Measurements from ENCODE around the gene CDK5RAP1.

DNA sequence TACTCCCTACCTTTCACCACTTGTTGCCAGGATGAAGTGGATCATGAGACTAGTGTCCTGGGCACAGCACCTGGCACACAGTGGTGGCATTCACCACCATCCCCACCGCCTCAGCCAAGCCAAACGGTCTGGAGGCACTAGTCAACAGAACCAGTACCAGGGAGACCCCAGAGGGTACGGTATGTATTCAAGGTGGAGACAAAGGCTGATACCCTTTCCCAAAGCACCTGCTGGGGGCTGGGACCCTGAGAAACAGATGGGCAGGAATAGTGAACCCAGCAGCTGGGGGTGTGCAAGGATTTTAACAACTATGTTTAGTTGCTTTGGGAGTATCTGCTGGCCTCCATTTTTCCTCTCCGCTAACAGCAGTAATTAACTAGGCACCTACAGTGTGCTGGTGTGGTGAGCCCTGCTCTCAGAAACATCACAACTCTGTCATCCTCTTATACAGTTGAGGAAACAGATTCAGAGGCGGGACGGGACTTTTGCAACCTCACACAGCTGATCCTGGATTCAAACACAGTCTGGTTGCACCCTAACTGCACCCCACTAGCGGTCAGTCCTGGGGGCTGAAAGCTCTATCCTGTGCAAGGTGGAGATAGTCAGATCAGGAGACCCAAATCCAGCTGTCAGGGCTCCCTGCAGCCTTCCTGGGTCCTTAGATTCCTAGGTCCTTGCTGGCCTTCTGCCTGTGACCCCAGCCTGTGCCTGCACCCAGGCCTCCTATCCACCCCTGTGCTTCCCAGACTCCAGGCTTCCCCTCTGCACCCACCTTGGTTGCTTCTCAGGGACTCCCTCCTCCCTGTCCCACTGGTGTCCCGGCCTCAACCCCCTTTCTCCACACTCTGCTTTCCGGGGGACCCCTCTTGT, 41.1 kb upstream of the CDK5RAP1 start:
- TF ChIP-seq, protein P1, sequence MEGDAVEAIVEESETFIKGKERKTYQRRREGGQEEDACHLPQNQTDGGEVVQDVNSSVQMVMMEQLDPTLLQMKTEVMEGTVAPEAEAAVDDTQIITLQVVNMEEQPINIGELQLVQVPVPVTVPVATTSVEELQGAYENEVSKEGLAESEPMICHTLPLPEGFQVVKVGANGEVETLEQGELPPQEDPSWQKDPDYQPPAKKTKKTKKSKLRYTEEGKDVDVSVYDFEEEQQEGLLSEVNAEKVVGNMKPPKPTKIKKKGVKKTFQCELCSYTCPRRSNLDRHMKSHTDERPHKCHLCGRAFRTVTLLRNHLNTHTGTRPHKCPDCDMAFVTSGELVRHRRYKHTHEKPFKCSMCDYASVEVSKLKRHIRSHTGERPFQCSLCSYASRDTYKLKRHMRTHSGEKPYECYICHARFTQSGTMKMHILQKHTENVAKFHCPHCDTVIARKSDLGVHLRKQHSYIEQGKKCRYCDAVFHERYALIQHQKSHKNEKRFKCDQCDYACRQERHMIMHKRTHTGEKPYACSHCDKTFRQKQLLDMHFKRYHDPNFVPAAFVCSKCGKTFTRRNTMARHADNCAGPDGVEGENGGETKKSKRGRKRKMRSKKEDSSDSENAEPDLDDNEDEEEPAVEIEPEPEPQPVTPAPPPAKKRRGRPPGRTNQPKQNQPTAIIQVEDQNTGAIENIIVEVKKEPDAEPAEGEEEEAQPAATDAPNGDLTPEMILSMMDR (IDR thresholded peaks at IDR 0.05) = no peak
- TF ChIP-seq MYC (IDR thresholded peaks at IDR 0.05; ENCODE audit: borderline replicate concordance, low read length) (no peak), CHD2 (IDR thresholded peaks at IDR 0.05; ENCODE audit: low read length, partially characterized antibody) (no peak), ZFP36 (IDR thresholded peaks at IDR 0.05; ENCODE audit: borderline replicate concordance, partially characterized antibody) (no peak), POLR2A (IDR thresholded peaks at IDR 0.05; ENCODE audit: low read length) (no peak)
